Endothelial cell of umbilical vein (primary cell): ENCODE data around the gene PPP1R1B. TPM values are rescaled to one million over a fixed set of nuclear protein-coding genes. Genes with fewer than 3 reads are reported as not detected.

Source experiments
- BruUV-seq: library from RNA; stranded (reverse); fragments of 400-500 nt; replicated peaks from 2 replicates; lab custom pipeline; 2021; lab: Mats Ljungman, UMichigan
- CTCF ChIA-PET: fragments of 300-600, 350-600 bp; sonication (Branson Sonifier 250); formaldehyde crosslinking; loops from one replicate; lab custom pipeline; 2021; ENCODE audit warnings: antibody characterized with exemption, inconsistent platforms; lab: Charles Lee
- POLR2A ChIA-PET: fragments of 300-600, 350-600 bp; sonication (Branson Sonifier 250); formaldehyde crosslinking; loops from one replicate; lab custom pipeline; 2021; ENCODE audit warnings: antibody characterized with exemption, inconsistent platforms; lab: Charles Lee
- DNase-seq: peaks from one replicate; pipeline ENCODE4 v3.0.0-alpha.2; 2011; ENCODE audit warnings: low read depth, low spot score
- FAIRE-seq: peaks from 2 replicates; lab custom pipeline; 2011; peaks lifted over from hg19 to GRCh38; lab: Jason Lieb, UNC
- H2AFZ ChIP-seq: 2 replicates; pipeline ENCODE4 v1.6.0; 2012; ENCODE audit warnings: low read depth, low read length, control low read depth, inconsistent platforms
- H3K27ac ChIP-seq: 2 replicates; pipeline ENCODE4 v1.5.1; 2011; ENCODE audit warnings: low read depth, mild to moderate bottlenecking, control low read depth, low read length, moderate library complexity; ENCODE audit not compliant: insufficient read depth
- H3K27me3 ChIP-seq, 2 experiments: 2 replicates each; pipeline versions ENCODE4 v1.6.0 to v1.6.1; 2011; ENCODE audit warnings: low read length in 2 of 2, mixed read lengths in 1 of 2; ENCODE audit not compliant: control insufficient read depth in 2 of 2, insufficient read depth in 2 of 2
- H3K36me3 ChIP-seq, 2 experiments: 2 replicates in 1 of 2; 3 replicates in 1 of 2; pipeline ENCODE4 v1.5.1; 2011; ENCODE audit warnings: low read length in 2 of 2, mild to moderate bottlenecking in 1 of 2, moderate library complexity in 1 of 2; ENCODE audit not compliant: control insufficient read depth in 2 of 2, insufficient read depth in 2 of 2; ENCODE audit errors: extremely low read depth in 1 of 2
- H3K4me1 ChIP-seq: 3 replicates; pipeline ENCODE4 v1.5.1; 2011; ENCODE audit warnings: mild to moderate bottlenecking, low read length; ENCODE audit not compliant: control insufficient read depth, insufficient read depth; ENCODE audit errors: extremely low read depth
- H3K4me2 ChIP-seq: 2 replicates; pipeline ENCODE4 v1.6.1; 2011; ENCODE audit warnings: low read length, control low read depth, mixed read lengths; ENCODE audit not compliant: insufficient read depth
- H3K4me3 ChIP-seq, 3 experiments: fragments of 200-600 bp in 1 of 3; sonication (generic), shearing (Covaris generic) in 1 of 3; replicated peaks in 1 of 3; 2 replicates each; pipeline ENCODE4 v1.5.1; 2011 to 2016; ENCODE audit warnings: control low read depth in 3 of 3, low read length in 3 of 3, mild to moderate bottlenecking in 2 of 3, inconsistent platforms in 1 of 3, low read depth in 1 of 3, moderate library complexity in 1 of 3; ENCODE audit not compliant: insufficient read depth in 1 of 3
- H3K79me2 ChIP-seq: 2 replicates; pipeline ENCODE4 v1.6.0; 2012; ENCODE audit warnings: low read length, inconsistent platforms; ENCODE audit not compliant: control insufficient read depth, insufficient read depth
- H3K9ac ChIP-seq: replicated peaks from 2 replicates; pipeline ENCODE3; 2011; ENCODE audit warnings: low read length, control low read depth; ENCODE audit not compliant: insufficient read depth; ENCODE audit errors: extremely low read depth
- H3K9me1 ChIP-seq: replicated peaks from 3 replicates; pipeline ENCODE4 v1.6.0; 2011; ENCODE audit warnings: mild to moderate bottlenecking, low read length; ENCODE audit not compliant: control insufficient read depth, insufficient read depth; ENCODE audit errors: extremely low read depth
- H3K9me3 ChIP-seq: replicated peaks from 2 replicates; pipeline ENCODE4 v1.5.1; 2012; ENCODE audit warnings: low read length, inconsistent platforms; ENCODE audit not compliant: control insufficient read depth, insufficient read depth
- H4K20me1 ChIP-seq: replicated peaks from 2 replicates; pipeline ENCODE3; 2011; ENCODE audit warnings: mild to moderate bottlenecking, low read length; ENCODE audit not compliant: control insufficient read depth, insufficient read depth; ENCODE audit errors: extremely low read depth
- CTCF ChIP-seq, 2 donors: IDR thresholded peaks; 1 replicate in 1 of 2; 2 replicates in 1 of 2; pipeline ENCODE4 v1.5.1; 2011; ENCODE audit warnings: low read length in 2 of 2, mild to moderate bottlenecking in 2 of 2, moderate library complexity in 2 of 2, control low read depth in 1 of 2, inconsistent platforms in 1 of 2, low read depth in 1 of 2; ENCODE audit not compliant: insufficient read depth in 1 of 2; ENCODE audit errors: extremely low read depth in 1 of 2
- FOS ChIP-seq: IDR thresholded peaks from 2 replicates; pipeline ENCODE4 v1.6.1; 2011; ENCODE audit warnings: mild to moderate bottlenecking, low read length, moderate library complexity, borderline replicate concordance; ENCODE audit not compliant: insufficient read depth
- JUN ChIP-seq: IDR thresholded peaks from 2 replicates; pipeline ENCODE4 v1.6.1; 2011; ENCODE audit warnings: borderline replicate concordance, low read depth; ENCODE audit not compliant: insufficient read length, insufficient read depth
- POLR2A ChIP-seq: IDR thresholded peaks from 2 replicates; pipeline ENCODE4 v1.6.1; 2012; ENCODE audit warnings: low read depth, mild to moderate bottlenecking, control low read depth, low read length
- POLR2AphosphoS5 ChIP-seq: IDR thresholded peaks from 2 replicates; pipeline ENCODE4 v1.6.1; 2012; ENCODE audit warnings: low read depth, mild to moderate bottlenecking, control low read depth, low read length, moderate library complexity; ENCODE audit not compliant: insufficient read depth
- dilution Hi-C: fragments of 300-500 bp; cut with MboI; formaldehyde crosslinking; loops from one replicate; pipeline ENCODE4 v1.15.0; 2019; ENCODE audit warnings: low sequenced_read_pairs; ENCODE audit not compliant: extremely low pct_ligation_motif_present
- intact Hi-C: fragments of 100-400 bp; cut with micrococcal nuclease; formaldehyde crosslinking; loops from one replicate; pipeline ENCODE4 v1.10.0; 2022
- polyA plus RNA-seq, 4 experiments: library from polyadenylated mRNA; depleted of rRNA in 3 of 4; stranded (reverse) in 3 of 4; unstranded in 1 of 4; fragments of >200 nt; gene quantifications; 2 replicates each; pipeline versions ENCODE4 v1.2.1 to v1.2.3, GENCODE V29; 2011 to 2012; ENCODE audit warnings: missing spikeins in 1 of 4
- total RNA-seq: library from RNA; stranded (reverse); gene quantifications from 2 replicates; pipeline ENCODE4 v1.2.3, GENCODE V29; 2021

Gene PPP1R1B
- total and polyA plus RNA-seq, 2 donors (not counting 3 experiments of a cell fraction or from before 2014, with no cell fraction given), result not detected

- dilution Hi-C loops (no loop called here), intact Hi-C loops (no loop called here)
Observed at GRCh38 chr17:39674179-39674578, 47.4 kb downstream of the PPP1R1B start.

More at GRCh38 chr17:39674179-39674578, 47.4 kb downstream of the PPP1R1B start:
- no TSS peak for BruUV-seq
- H3K4me2 ChIP-seq, result no peak overlapping the region
- H3K4me3 ChIP-seq, result no peak overlapping the region
- FAIRE-seq (no peak), DNase-seq (no peak)
- no peaks in the 10 kb centered on the region for H3K9me1 ChIP-seq
- H3K27me3 ChIP-seq, result peaks cover 0 to 2% of the 10 kb centered on the region in 2 experiments
- ChIA-PET CTCF (interaction anchor here (0.8 to 13.1 kb wide), 3 partner anchors 21 to 54 kb away, joined by 3 to 291 read pairs (median 47); no protein-coding TSS in a partner anchor), POLR2A (no interaction called here)
- no peak overlapping the region for H3K9ac ChIP-seq
- TF ChIP-seq JUN, result no peak
- TF ChIP-seq POLR2A, result no peak
- TF ChIP-seq FOS, result no peak
- no peak for TF ChIP-seq POLR2AphosphoS5
- no peak for TF ChIP-seq CTCF (IDR thresholded peaks at IDR 0.05; ENCODE audit: extremely low read depth in 1 of 2, insufficient read depth in 1 of 2, low read depth in 1 of 2, low read length in 2 of 2)
- H2AFZ ChIP-seq, result no peak overlapping the region
- H3K9me3 ChIP-seq, result no peaks in the 10 kb centered on the region
- no peaks in the 10 kb centered on the region for H3K4me1 ChIP-seq
- no peaks in the 10 kb centered on the region for H3K79me2 ChIP-seq
- H3K27ac ChIP-seq, result no peak overlapping the region
- H3K36me3 ChIP-seq, result no peaks in the 10 kb centered on the region
- H4K20me1 ChIP-seq, result no peaks in the 10 kb centered on the region
